Tibial nerve (tissue), 4 donors: Measurements from ENCODE around the gene KLHDC3.
"Not testable (repeated sequence)": the region's sequence is repeated elsewhere in the genome, so short reads cannot be mapped to it uniquely, and the experiment has no call there.

Source experiments
- CTCF ChIP-seq, 5 experiments: fragments of 200-600 bp in 3 of 5; fragments of 450-650 bp in 2 of 5; sonication (generic) in 3 of 5; IDR thresholded peaks; one replicate each; pipeline ENCODE4 v1.5.1; 2016 to 2019; ENCODE audit warnings: antibody characterized with exemption in 5 of 5, mild to moderate bottlenecking in 3 of 5, moderate library complexity in 2 of 5
- EP300 ChIP-seq, 2 donors: sonication (generic); formaldehyde crosslinking; IDR thresholded peaks; one replicate each; pipeline ENCODE4 v1.6.1; 2017; ENCODE audit warnings: antibody characterized with exemption in 2 of 2, mild to moderate bottlenecking in 1 of 2
- POLR2A ChIP-seq, 2 donors: fragments of 450-650 bp; IDR thresholded peaks; one replicate each; pipeline ENCODE4 v1.6.1; 2017; ENCODE audit warnings: antibody characterized with exemption in 2 of 2, mild to moderate bottlenecking in 2 of 2, moderate library complexity in 2 of 2

GRCh38 chr6:43041475-43041874 lies 27.4 kb downstream of the KLHDC3 start:
- not testable (repeated sequence) for TF ChIP-seq CTCF, POLR2A, EP300 (IDR thresholded peaks at IDR 0.05)
